ENCODE measurements around the gene TMEM35B.
"Not testable (repeated sequence)": the region's sequence is repeated elsewhere in the genome, so short reads cannot be mapped to it uniquely, and the experiment has no call there.

The TMEM35B gene

DNA sequence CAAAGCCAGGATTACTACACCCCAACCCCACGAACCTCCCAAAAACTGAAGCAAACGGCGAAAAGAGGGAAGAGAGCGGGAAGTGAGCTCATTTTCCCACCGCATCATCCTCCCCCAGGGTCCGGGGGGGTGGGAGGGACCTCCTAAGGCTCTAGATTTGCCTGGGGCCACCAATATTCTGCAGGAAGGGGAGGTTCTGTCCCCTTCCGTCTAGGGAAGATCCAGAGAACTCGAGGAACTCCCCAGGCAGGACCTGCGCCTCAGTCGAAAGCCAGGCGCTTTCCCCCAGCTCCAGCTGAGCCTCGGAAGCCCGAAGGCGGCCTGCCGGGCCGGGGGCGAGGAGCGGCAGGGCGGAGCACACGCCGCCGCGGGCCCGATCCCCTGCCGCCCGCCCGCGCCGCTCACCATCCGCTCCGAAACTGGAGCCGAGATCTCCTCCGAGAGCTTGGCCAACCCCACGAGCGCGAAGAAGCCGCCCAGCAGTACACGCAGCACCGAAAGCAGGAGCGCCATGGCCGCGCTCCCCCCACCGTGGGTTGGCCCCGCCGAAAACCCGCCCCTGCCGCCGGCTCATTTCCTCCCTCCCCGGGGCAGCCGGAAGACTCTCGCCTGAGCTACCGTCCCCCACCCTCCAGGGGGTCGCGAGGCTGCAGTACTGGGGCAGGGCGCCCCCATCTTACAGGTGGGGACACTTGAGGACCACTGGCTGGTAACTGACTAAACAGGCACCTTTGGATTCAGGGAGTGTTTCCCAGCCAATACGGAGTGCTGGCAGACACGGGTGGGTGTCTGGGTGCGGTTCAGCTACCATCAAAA, at the start of gene TMEM35B:
Gene TMEM35B, minus strand, starts transcription at position 555 of the 816 bp plus-strand sequence. Its CDS starts 42 bp downstream, at position 513.
- DNase-seq (ENCODE audit: low read depth) = peak; percentile 68

DNA sequence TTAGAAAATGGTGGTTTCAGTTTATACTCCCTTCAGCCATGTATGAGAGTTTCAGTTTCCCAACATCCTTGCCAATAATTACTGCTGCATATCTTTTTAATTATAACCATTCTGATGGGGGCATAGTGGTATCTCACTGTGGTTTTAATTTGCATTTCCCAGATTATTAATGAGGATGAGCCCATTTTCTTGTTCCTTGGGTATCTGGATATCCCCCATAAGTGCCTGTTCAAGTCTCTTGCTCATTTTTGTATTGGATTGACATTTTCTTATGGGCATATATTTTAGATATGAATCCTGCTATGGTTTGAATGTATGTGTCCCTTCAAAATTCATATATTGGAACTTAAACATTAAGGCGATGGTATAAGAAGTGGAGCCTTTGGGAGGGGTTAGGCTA, 48.2 kb upstream of the TMEM35B start:
- DNase-seq (ENCODE audit: low read depth) = no peak

- DNase-seq (ENCODE audit: low read depth) = no peak
These were observed 47.2 kb upstream of the TMEM35B start for GRCh38 chr1:35032384-35032739.

DNA sequence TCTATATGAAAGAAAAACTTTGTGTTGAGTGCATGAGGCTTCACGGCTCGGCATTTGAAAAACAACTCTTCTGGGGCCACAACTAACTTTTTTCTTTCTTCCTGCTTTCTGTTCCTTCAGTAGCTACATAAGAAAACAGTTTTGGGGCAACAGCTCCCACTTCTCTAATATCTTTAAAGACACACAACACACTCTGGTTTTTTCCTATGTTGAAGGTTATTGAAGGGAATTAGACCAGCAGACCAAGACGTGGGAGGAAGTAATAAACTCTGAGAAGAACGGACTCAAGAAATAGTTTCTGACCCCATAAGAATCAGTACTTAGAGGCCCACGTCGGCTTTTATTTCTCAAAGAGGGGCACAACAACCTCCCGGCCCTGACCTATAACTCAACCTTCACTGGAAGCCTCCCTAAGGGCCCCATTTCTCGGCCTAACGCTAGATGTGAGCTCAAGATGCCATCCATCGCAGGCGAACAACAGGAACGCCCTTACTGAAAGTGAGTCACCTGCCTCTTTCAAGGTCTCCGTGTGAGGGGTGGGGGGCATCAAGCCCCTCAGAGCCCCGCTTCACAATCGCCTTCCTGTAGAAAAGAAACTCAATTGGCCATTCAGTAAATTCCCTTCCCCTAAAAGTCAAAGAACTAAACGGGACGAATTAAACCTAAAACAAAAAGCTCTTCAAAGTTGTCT, 45.8 kb upstream of the TMEM35B start:
- peak; percentile 39 for DNase-seq (ENCODE audit: low read depth)

- DNase-seq (ENCODE audit: low read depth) = no peak
These were observed 45.2 kb upstream of the TMEM35B start for GRCh38 chr1:35030338-35030737.

- DNase-seq (ENCODE audit: low read depth) = no peak
These were observed 44.6 kb upstream of the TMEM35B start for GRCh38 chr1:35029761-35030160.

GRCh38 chr1:35016406-35016805, 31.3 kb upstream of the TMEM35B start:
- DNase-seq (ENCODE audit: low read depth) = no peak

DNA sequence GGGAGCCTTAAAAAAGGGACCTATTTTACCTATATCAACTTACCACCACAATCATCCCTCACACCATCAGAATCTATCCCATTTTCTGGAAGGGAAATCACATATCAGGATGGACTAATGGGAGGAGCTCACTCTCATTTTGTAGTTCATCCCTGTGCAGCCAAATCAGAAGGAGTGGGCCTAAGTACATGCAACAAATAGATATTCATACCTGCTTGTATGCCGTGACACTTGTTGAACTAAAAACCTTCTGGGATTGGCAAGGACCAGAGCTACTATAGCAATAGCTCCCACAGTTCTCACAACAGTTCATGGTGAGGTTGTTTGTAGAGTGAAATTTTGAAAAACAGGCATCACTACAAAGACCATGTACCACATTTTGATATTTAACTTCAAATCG, 29.3 kb upstream of the TMEM35B start:
- DNase-seq (ENCODE audit: low read depth) = no peak

DNA sequence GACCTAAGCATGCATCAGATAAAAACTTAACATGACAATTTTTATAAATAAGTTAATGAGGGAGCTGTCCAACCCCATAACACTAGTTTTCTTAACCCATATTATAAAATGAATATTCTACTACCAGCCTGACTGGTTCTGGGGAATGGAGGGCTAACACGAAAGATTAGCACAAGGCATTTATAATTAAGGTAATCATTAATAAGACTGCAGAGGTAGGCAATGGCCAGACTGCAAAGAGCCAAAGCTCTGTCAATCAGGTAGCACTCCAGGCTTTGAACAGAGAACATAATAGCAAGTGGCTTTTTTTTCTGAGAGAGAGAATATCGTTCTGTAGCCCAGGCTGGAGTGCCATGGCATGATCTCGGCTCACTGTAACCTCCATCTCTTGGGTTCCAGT, 20.6 kb upstream of the TMEM35B start:
- no peak for DNase-seq (ENCODE audit: low read depth)

DNA sequence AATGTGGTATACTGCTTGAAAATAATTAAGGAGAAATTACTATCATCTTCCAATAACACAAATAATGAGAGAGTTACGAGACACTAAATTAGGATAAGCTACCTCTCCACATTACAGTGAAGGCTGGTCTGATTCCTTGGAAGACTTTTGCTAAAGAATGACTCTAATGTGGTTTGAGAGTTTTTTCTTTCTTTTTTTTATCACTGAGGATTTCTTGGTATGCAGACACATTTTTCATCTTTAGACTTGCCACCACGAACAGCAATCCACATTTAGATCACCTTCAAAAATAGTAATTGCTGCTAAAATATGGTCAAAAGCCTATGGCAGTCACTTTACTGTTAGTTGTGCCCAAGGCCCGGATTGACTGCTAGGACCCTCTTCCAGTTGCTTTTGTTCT, 16.6 kb upstream of the TMEM35B start:
- no peak for DNase-seq (ENCODE audit: low read depth)

DNA sequence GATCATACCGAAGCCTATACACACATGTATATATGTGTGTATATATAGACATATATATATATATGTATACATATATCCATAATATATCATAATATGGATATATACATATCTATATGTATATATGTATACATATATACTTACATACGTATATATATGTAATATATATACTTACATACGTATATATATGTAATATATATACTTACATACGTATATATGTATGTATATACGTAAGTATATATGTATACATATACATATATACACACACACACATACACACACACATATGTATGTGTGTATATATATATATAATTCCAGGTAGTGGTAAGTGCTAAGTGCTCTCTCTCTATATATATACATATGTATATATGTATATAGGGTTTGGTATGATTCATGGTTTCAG, 9.7 kb upstream of the TMEM35B start:
- no peak for DNase-seq (ENCODE audit: low read depth)

GRCh38 chr1:34988581-34988980, 3.4 kb upstream of the TMEM35B start:
- no peak for DNase-seq (ENCODE audit: low read depth)

DNA sequence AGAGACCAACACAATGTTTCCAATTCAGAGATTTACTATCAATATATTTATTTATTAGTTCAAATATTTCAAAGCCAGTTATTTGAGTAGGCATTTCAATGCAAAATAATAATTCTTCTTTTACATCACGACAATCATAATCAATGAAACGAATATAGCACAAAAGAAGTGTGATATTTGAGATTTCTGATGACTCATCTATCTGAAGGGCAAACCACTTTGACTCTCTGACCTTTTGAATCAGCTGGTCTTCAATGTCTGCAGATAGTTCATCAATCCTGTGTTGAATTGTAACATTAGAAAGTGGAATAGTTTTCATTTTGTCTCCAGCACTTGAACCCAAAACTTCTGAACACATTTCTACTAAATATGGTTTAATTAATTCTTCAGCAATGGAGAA, 3.0 kb upstream of the TMEM35B start:
- DNase-seq (ENCODE audit: low read depth) = no peak

GRCh38 chr1:34987018-34987417, 1.9 kb upstream of the TMEM35B start:
- no peak for DNase-seq (ENCODE audit: low read depth)

- not testable (repeated sequence) for DNase-seq (ENCODE audit: low read depth)
These were observed 410 bp upstream of the TMEM35B start for GRCh38 chr1:34985609-34985904.

GRCh38 chr1:34984435-34984792, 733 bp downstream of the TMEM35B start:
- no peak for DNase-seq (ENCODE audit: low read depth)

DNA sequence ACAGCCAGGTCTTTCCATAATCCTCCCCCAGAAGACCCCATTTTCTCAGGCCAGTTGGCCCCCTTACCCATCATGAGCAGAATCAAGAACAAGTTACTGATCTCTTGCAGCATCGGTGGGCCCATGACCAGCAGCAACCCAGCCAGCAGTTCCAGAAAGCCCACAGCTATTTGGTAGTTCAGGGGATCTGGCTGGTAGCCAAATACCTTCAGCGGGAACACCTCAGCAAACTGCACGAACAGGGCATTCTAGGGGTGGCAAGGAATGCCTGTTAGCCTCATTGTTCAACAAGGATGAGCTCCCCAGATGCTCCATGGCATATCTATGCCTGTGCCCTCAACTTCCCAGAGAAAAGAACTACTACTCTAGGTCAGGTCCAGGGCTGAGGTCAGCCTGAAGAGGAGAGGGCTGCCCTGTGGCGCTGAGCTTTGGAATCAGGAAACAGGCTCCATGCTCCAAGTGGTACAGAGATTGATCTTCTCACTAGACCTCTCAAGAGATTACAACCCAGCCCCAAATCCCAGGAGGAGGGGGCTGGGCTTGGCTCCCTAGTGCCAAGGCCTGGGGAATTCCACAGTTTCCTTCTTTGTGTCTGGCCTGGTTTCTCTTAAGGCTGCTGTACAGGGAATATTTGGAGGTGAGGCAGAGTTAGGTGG, 1.3 kb downstream of the TMEM35B start:
- DNase-seq (ENCODE audit: low read depth) = no peak

DNA sequence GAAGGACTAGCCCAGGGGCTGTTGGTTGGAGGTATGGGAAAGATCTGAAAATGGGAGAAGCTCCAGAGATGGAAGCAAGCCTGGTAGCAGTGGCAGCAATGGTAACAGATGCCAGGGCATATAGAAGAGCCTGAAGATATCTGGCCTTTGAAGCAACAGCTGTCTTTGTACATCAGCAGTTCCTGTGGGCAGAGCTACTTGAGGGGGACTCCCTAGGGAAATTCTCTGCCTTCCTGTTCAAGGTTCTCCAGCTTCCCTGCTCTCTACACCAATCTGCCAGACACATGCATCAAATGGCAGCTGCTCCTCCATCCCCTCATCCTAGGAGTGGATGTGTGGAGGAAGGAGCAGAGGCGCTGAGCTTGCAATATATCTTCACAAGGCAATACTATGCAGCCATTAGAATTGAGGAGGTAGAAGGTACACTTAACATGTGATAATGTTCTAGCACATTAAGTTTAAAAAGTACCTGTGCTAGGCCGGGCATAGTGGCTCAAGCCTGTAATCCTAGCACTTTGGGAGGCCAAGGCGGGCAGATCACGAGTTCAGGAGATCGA, 2.2 kb downstream of the TMEM35B start:
- DNase-seq (ENCODE audit: low read depth) = no peak

- DNase-seq (ENCODE audit: low read depth) = no peak
These were observed 4.4 kb downstream of the TMEM35B start for GRCh38 chr1:34980715-34981114.

GRCh38 chr1:34978921-34979320, 6.2 kb downstream of the TMEM35B start:
- DNase-seq (ENCODE audit: low read depth) = no peak

DNA sequence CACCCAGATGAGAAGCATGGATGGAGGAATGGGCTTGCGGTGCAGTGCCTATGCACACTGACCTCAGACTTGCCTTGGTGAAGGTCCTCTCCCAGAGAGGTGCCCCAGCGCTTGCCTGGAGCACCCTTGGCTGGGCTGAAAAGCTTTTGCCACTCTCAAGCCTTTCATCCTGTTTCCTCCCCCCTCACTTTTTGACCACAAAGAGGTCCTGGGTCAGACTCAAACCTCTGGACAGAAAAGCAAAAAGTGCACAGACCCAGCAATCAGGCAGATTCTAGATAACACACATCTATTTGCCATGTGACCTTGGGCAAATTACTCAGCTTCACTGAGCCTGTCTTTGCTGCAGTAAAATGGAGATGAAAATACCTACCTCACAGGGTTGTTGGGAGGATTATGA, 7.3 kb downstream of the TMEM35B start:
- no peak for DNase-seq (ENCODE audit: low read depth)

GRCh38 chr1:34977210-34977471, 8.0 kb downstream of the TMEM35B start:
- DNase-seq (ENCODE audit: low read depth) = no peak
